Activated naive CD4-positive, alpha-beta T cell treated with Interleukin-2 at 50 U/mL for 16 hours (primary cell): ENCODE data around the gene TJP2.
A peak's percentile ranks its signal among the peaks of the same experiment; 100 is the strongest.

Experiments used
- DNase-seq: peaks from one replicate; pipeline ENCODE4 v3.0.0-alpha.2; 2020

TJP2 gene

GRCh38 chr9:69237702-69238295, 63.7 kb downstream of the TJP2 start:
- DNase-seq: no peak

DNA sequence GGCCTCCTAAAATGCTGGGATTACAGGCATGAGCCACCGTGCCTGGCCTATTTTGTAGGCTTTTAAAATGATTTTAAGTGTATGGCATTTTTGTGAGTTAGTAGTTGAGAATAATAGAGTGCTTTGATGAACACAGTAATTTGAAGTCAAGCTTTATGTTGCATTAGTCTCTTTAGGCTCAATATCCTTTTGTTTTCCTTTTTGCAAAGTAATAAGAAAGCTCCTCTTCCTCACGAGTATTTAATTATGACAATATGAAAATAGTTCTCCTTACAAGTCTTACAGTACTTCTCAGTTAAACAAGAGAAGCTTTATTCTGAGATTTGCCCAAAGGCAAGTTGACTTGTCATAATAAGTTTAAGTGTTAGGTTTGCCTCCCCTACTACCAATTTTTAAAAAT, 69.0 kb downstream of the TJP2 start:
- no peak for DNase-seq

DNA sequence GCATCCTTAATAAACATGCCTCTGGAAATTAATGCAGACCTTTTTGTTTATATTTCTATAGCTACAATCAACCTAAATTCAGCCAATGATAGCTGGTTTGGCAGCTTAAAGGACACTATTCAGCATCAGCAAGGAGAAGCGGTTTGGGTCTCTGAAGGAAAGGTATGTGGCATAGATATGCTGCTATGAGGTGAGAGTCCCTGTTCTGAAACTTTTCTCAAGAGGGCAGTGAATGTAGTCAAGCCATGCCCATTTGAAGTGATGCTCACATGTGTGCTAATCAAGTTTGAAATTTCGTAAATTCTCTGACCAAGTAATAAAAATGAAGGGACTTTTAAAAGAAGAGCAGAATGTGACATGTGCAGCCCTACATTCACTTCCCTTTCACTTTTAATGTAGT, 72.6 kb downstream of the TJP2 start:
- no peak for DNase-seq

- no peak for DNase-seq
Observed at GRCh38 chr9:69248005-69248404, 73.9 kb downstream of the TJP2 start.

DNA sequence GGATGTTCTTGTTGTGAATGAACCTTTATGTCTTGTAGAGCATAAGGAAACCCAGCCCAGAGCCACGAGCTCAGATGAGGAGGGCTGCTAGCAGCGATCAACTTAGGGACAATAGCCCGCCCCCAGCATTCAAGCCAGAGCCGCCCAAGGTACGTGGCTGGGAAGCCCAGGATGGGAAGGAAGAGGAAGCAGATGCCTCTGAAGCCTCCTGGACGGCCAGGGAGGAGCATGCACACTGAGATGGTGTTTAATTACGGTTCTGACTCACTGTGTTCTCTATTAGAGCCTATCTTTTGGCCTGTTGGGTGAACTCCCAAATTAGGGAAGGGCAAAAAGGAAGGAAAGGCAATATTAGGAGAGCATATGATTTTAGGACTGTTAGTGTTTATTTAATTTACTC, 75.3 kb downstream of the TJP2 start:
- DNase-seq: no peak

DNA sequence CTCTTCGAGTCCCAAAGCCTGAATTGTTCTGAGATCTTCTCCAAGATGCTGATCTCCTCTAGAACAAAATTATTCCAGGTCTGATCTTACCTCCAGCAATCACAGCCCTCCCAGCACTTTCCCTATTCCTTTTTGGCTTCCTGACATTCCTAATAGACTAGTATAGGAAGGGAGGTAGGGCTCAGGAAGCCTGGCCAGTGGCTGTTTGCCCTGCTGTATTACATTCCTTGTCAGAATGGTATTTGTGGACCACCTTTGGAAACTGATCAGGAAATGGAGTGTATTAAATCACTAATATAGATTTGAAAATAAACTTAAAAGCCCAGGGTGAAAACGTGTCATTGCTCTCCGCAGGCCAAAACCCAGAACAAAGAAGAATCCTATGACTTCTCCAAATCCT, 76.6 kb downstream of the TJP2 start:
- no peak for DNase-seq

- no peak for DNase-seq
Observed at GRCh38 chr9:69252436-69252835, 78.4 kb downstream of the TJP2 start.

DNA sequence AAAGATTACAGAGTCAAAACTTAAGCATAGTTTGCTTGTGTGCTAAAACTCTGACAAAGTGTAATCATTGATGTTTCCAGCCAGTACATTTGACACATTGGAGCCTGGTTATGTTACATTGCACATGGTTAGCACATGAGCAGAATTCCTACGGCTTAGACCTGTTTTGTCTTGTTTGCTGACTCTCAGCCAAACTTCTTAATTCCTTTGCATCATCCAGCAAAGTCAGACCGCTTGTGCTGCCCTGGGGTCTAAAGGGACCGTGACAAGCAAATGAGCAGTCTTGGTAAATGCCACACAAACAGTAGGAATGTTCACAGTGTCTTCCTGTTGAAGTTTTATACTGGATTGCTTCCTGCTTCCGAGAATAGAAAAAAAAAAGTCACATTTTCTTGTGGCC, 79.0 kb downstream of the TJP2 start:
- DNase-seq: no peak

- no peak for DNase-seq
Observed at GRCh38 chr9:69254223-69254622, 80.1 kb downstream of the TJP2 start.

DNA sequence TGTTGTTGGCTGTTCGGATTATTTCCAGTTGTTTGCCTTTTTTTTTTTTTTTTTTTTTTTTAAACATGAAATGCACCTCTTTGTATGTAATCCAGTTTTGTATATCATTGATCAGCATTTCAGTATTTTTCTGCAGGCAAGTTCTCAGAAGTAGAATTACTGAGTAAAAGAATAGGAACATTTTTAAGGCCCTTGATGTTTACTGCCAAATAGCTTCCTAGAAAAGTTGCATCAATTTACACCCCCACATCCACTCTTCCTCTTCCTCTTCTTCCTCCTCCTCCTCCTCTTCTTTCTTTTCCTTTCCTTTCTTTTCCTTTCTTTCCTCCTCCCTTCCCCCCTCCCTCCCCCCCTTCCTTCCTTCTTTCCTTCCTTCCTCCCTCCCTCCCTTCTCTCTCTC, 81.5 kb downstream of the TJP2 start:
- DNase-seq: no peak

- DNase-seq: no peak
Observed at GRCh38 chr9:69258551-69258950, 84.5 kb downstream of the TJP2 start.

DNA sequence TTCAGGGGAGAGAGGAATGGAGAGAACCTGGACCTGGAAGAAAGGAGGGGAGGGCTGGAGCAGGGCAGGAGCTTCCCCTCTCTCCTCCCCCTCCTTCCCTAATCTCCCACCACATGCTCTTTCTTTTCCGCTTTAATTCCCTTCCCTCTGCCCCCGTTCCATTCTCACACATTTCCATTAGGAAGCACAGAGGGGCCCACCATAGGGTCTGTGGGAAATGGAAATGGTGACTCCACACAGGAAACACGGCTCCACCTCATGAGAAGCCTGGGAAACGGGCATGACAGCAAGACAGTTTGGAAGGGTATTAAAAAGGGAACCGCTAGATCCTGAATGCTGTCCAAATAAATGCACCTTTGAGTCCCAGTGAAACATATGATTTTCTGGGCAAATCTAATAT, 86.1 kb downstream of the TJP2 start:
- DNase-seq: no peak

DNA sequence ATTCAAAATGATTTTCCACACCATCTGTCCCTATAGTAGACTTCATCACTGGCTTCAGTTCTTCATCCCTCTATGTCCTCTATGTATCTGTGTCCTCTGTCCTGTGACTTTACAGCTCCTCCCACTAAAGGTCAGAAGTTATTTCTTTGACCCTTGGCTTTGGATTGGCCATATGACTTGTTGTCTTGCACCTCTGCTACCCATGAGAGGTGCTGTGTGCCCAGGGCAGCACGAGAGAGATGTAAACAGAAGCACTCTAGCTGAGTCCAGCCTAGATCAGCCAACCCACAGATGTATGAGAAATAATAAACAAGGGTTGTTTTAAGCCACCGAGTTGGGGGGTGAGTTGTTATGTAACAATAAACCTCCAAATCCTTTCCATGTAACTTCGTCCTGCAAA, 87.6 kb downstream of the TJP2 start:
- no peak for DNase-seq

DNA sequence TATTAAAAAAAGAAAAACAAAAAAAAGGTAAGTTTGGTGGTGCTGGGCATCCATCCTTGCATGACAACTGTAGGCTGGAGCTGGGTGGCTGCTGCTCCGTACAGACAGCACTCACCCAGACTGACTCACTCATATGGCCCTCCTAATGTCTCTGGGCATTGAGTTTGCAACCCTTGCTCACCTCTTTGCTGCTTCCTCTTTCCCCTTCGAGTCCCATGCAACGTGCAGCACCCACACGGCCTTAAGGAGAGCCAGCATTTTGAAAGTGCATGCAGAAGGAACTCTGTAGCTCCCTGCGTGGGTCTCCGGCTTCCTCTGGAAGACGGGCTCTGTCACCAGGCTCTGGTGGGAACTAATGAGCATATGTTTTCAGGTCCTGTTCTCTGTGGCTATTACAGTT, 90.4 kb downstream of the TJP2 start:
- no peak for DNase-seq

DNA sequence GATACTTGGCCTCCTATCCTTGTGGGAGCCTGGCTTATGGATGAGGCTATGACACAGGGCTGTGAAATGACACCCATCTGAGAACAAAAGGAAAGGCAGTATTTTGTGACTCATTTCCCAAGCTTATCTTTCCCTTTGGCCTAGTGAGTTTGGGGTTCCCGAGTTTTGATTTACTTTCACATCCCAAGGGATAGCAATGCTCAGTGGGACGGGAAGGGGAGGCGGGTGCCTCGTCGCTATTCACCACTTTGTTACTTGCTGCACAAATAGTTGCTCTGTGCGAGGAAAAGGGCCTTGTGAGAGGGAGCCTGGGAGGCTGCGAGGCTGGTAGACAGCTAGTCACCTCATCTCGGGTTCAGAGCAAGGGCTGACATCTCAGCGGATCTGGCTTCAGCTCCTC, 91.8 kb downstream of the TJP2 start:
- DNase-seq: no peak

- no peak for DNase-seq
Observed at GRCh38 chr9:69272212-69272611, 98.1 kb downstream of the TJP2 start.

- DNase-seq: no peak
Observed at GRCh38 chr9:69273161-69273560, 99.1 kb downstream of the TJP2 start.

DNA sequence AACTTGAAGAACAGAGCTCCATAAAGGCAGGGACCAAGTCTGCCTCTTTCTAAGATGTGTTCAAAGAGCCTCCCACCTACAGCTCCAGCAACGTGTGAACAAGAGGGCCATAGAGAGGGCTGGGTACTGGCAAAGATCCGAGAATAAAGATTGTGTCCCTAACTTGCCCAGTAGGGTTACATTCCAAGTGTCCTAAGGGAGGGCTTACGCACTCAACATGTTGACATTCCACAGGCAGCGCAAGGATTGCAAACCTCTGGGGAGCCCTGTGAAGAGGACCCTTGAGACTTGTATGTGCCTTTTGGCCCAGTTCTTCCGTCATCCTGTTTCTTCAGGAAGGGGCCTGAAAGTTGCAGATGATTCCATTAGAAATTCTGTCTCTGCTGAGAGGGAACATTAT, 102.7 kb downstream of the TJP2 start:
- DNase-seq: no peak

- DNase-seq: peak; percentile 24
Observed at GRCh38 chr9:69279084-69279731, 105.1 kb downstream of the TJP2 start.

DNA sequence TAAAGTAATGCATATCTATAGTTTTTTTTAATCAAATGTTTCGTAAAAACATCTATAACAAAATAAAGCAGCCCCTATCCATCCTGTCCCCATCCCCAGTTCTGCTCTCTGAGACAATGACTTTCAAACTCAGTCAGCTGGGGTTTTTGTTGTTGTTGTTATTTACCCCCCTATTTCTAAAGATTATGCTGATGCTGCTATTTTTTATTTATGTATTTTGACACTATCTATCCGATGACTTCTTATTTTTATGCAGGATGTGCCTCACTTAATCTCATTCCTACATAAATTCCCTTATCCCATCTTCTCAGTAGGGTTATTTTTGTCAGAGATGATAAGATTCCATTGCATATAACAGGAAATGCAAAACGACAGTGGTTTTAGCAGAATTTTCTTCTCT, 105.7 kb downstream of the TJP2 start:
- no peak for DNase-seq

- DNase-seq: no peak
Observed at GRCh38 chr9:69283003-69283402, 108.9 kb downstream of the TJP2 start.

GRCh38 chr9:69292078-69292477, 118.0 kb downstream of the TJP2 start:
- DNase-seq: no peak

- no peak for DNase-seq
Observed at GRCh38 chr9:69293156-69293555, 119.1 kb downstream of the TJP2 start.

DNA sequence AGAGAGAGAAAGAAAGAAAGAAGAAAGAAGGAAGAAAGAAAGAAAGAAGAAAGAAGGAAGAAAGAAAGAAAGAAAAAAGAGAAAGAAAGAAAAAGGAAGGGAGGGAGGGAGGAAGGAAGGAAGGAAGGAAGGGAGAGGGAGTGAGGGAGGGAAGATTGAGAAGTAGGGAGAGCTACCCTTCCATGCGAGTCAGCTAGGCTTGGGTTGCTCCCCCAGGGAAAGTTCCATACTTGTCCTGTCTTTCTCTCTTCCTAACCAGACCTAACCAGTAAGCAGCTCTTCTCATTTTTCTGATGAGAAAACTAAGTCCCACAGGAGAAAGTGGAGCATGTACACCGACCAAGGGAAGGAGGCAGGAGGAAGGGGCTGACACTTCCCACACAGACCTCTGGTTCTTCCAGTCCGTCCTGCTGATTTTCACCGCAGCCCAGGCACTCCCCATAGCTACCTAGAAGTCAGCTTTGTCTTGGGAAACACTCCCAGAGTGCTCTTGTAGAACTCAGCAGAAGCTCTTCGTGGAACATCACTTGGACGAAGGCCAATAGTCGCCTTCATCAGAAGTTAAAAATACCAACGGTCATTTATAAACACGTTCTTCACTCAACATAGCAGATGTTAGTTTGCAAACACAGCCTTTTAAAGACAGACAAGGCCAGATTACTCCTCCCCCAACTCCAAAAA, 121.9 kb downstream of the TJP2 start:
- DNase-seq: no peak
